Heart right ventricle (tissue), 16 donors: Measurements from ENCODE around the gene PLA2G15. TPM values are rescaled to one million over a fixed set of nuclear protein-coding genes. Genes with fewer than 3 reads are reported as not detected.

Experiments
- ATAC-seq, 8 donors: fragments of 200-7000 bp; cut with Tn5 transposase; one replicate each; pipeline ENCODE4 v1.9.1; 2020; ENCODE audit warnings: mild to moderate bottlenecking in 8 of 8, moderate library complexity in 8 of 8, moderate number of reproducible peaks in 1 of 8
- DNase-seq, 2 donors: peaks; one replicate each; pipeline ENCODE4 v3.0.0-alpha.2; 2020
- H3K27ac ChIP-seq, 10 donors: fragments of 200-600 bp; sonication (generic) in 2 of 10; one replicate each; pipeline versions ENCODE4 v1.5.0 to v1.8.0; 2020 to 2022; ENCODE audit warnings: mild to moderate bottlenecking in 3 of 10
- H3K27me3 ChIP-seq, 7 donors: fragments of 200-600 bp; one replicate each; pipeline ENCODE4 v1.8.0; 2021 to 2022; ENCODE audit warnings: mild to moderate bottlenecking in 2 of 7
- H3K36me3 ChIP-seq, 9 donors: fragments of 200-600 bp; sonication (generic) in 1 of 9; one replicate each; pipeline versions ENCODE4 v1.5.0 to v1.8.0; 2020 to 2022; ENCODE audit warnings: mild to moderate bottlenecking in 2 of 9
- H3K4me1 ChIP-seq, 9 donors: fragments of 200-600 bp; sonication (generic) in 1 of 9; one replicate each; pipeline versions ENCODE4 v1.5.0 to v1.8.0; 2020 to 2022; ENCODE audit warnings: mild to moderate bottlenecking in 4 of 9
- H3K4me3 ChIP-seq, 10 donors: fragments of 200-600 bp; sonication (generic) in 2 of 10; one replicate each; pipeline versions ENCODE4 v1.5.0 to v1.8.0; 2020 to 2022; ENCODE audit warnings: mild to moderate bottlenecking in 7 of 10, moderate library complexity in 2 of 10
- H3K9me3 ChIP-seq, 11 donors: fragments of 200-600 bp in 10 of 11; sonication (generic) in 2 of 11; one replicate each; pipeline versions ENCODE4 v1.5.0 to v1.8.0; 2013 to 2022; ENCODE audit warnings: mild to moderate bottlenecking in 2 of 11, control low read depth in 1 of 11, moderate library complexity in 1 of 11
- CTCF ChIP-seq, 9 donors: fragments of 200-600 bp; sonication (generic) in 2 of 9; IDR thresholded peaks; one replicate each; pipeline versions ENCODE4 v1.5.0 to v1.8.0; 2021 to 2022; ENCODE audit warnings: antibody characterized with exemption in 9 of 9, mild to moderate bottlenecking in 5 of 9, moderate library complexity in 1 of 9
- WGBS, 2 donors: extraction: QIAGEN DNeasy Blood & Tissue Kit; methylation state at CpG; one replicate each; pipeline ENCODE4 v1.1.7; 2013; ENCODE audit warnings: inconsistent platforms in 1 of 2; 5-methylcytosine and 5-hydroxymethylcytosine counted together
- intact Hi-C, 10 donors: fragments of 100-400 bp; cut with DNase I; formaldehyde crosslinking; loops; one replicate each; pipeline versions ENCODE4 v1.11.1 to v1.14.2; 2022
- polyA plus RNA-seq, 2 donors: library from polyadenylated mRNA; stranded (reverse); fragments of 200-250 nt; gene quantifications; one replicate each; pipeline ENCODE4 v1.2.3, GENCODE V29; 2013
- total RNA-seq, 10 donors: library from RNA; stranded (reverse); fragmentation: NEBNext Ultra II Directional in 3 of 10; extraction: Animal tissue kit (Norgen Biotek cat#: 25700) in 3 of 10; gene quantifications; one replicate each; pipeline versions ENCODE4 v1.2.1 to v1.2.4, GENCODE V29; 2021 to 2023
- donor health status: Arrhythmogenic right ventricular cardiomyopathy.
- donor health status: ischemic (EF 13 %, LVEDD 7.1; RV severe dilation, severe dysfunction).
- donor health status: healthy with polysubstance abuse.
- donor health status: DM: no; HTN: yes; CAD: no.
- donor health status: DM: no; HTN: no; CAD: no.
- donor health status: ischemic (EF 25% LVEDD 6.9; RV normal size, moderate dysfunction).
- donor health status: ischemic (EF 25% LVEDD 5.7; RV mildly dilated, moderate dysfunction).
- donor health status: healthy.
- donor health status: DM: yes; HTN: yes; CAD: no.
- donor health status: Ischemic cardiomyopathy.
- donor health status: ischemic (EF 35%, LVEDD 5.7; RV mildly dilated, moderate dysfunction).
- donor health status: nonischemic (EF 11% LVEDD 7.7; RV severe dilation, severe dysfunction).
- donor health status: DM: yes; HTN: yes; CAD: no.
- donor health status: PGD.
- donor health status: ischemic (EF 29% LVEDD 5.4; RV normal size, mild dysfunction).
- donor health status: nonischemic (EF 23%, LVEDD 6.1; RV moderate dilation, normal function).

The PLA2G15 gene
- total and polyA plus RNA-seq, 12 donors, result 31.0 to 62.1 (median 38.8) TPM

GRCh38 chr16:68237243-68238028 is 7.7 kb upstream of the PLA2G15 start:
- Histone ChIP-seq H3K27me3 (peaks cover 0 to 16% (median 0%) of the 10 kb centered on the region in 7 donors), H3K27ac (peak overlapping the region; percentile 49 to 94 (median 88)), H3K4me3 (peak overlapping the region; percentile 20 to 67 (median 60)), H3K9me3 (no peaks in the 10 kb centered on the region), H3K36me3 (no peaks in the 10 kb centered on the region), H3K4me1 (peaks cover 9 to 47% (median 30%) of the 10 kb centered on the region in 9 donors)
- TF ChIP-seq CTCF (IDR thresholded peaks at IDR 0.05), result peak in 2 of 9 donors; percentile 2 to 6
- intact Hi-C loops, result loop anchor here in 3 of 10 donors (10.0 kb wide), 2 partner anchors 153 to 243 kb away; partner anchors contain the start of genes DPEP2 (in 2 of the 3) and NFATC3 (in 1 of the 3)
- 1% methylated on average over 72 of the region's 72 CpGs for WGBS, 2 donors
- DNase-seq (peak; percentile 97 to 98), ATAC-seq (peak; percentile 90 to 96 (median 94))

- Histone ChIP-seq H3K27me3 (peaks cover 0 to 16% (median 0%) of the 10 kb centered on the region in 7 donors), H3K4me1 (peaks cover 9 to 47% (median 30%) of the 10 kb centered on the region in 9 donors), H3K27ac (peak overlapping the region; percentile 49 to 94 (median 88)), H3K36me3 (no peaks in the 10 kb centered on the region), H3K4me3 (peak overlapping the region; percentile 20 to 67 (median 60)), H3K9me3 (no peaks in the 10 kb centered on the region)
- WGBS, 2 donors, result 15 to 18% methylated on average over 20 of the region's 20 CpGs
- ATAC-seq (peak in 1 of 8 donors; percentile 4), DNase-seq (no peak)
- intact Hi-C loops, result loop anchor here in 3 of 10 donors (10.0 kb wide), 2 partner anchors 153 to 243 kb away; partner anchors contain the start of genes DPEP2 (in 2 of the 3) and NFATC3 (in 1 of the 3)
- TF ChIP-seq CTCF (IDR thresholded peaks at IDR 0.05), result no peak
Measured at GRCh38 chr16:68238029-68238345, 7.2 kb upstream of the PLA2G15 start.

GRCh38 chr16:68242085-68242484 is 3.1 kb upstream of the PLA2G15 start:
- no peak overlapping the region for H3K27ac ChIP-seq
- intact Hi-C loops, result loop anchor here in 6 of 10 donors (5.0 to 10.0 kb wide), 3 partner anchors 85 to 273 kb away; no protein-coding TSS in a partner anchor
- no peaks in the 10 kb centered on the region for H3K36me3 ChIP-seq
- peaks cover 7 to 46% (median 39%) of the 10 kb centered on the region in 9 donors for H3K4me1 ChIP-seq
- 83 to 84% methylated on average over 7 of the region's 7 CpGs for WGBS, 2 donors
- TF ChIP-seq CTCF (IDR thresholded peaks at IDR 0.05), result no peak
- H3K4me3 ChIP-seq, result no peak overlapping the region
- no peaks in the 10 kb centered on the region for H3K27me3 ChIP-seq
- DNase-seq (no peak), ATAC-seq (no peak)
- no peaks in the 10 kb centered on the region for H3K9me3 ChIP-seq

- no peak overlapping the region for H3K4me3 ChIP-seq
- H3K27me3 ChIP-seq, result no peaks in the 10 kb centered on the region
- H3K36me3 ChIP-seq, result peaks cover 0 to 2% (median 0%) of the 10 kb centered on the region in 9 donors
- peaks cover 10 to 49% (median 45%) of the 10 kb centered on the region in 9 donors for H3K4me1 ChIP-seq
- H3K27ac ChIP-seq, result no peak overlapping the region
- intact Hi-C loops, result loop anchor here in 6 of 10 donors (5.0 to 10.0 kb wide), 3 partner anchors 84 to 272 kb away; no protein-coding TSS in a partner anchor
- no peaks in the 10 kb centered on the region for H3K9me3 ChIP-seq
- DNase-seq, result no peak
- WGBS, 2 donors, result 88 to 91% methylated on average over 9 of the region's 9 CpGs
- ATAC-seq, result no peak
- TF ChIP-seq CTCF (IDR thresholded peaks at IDR 0.05), result no peak
Measured at GRCh38 chr16:68242926-68243858, 2.0 kb upstream of the PLA2G15 start.
